HEK293 (cell line): ENCODE data around the gene VCX3B.
"Not testable (repeated sequence)": the region's sequence is repeated elsewhere in the genome, so short reads cannot be mapped to it uniquely, and the experiment has no call there.

ENCODE experiments used
- CTCF ChIA-PET: fragments of 350-600 bp; formaldehyde crosslinking; extraction: SDS; loops from one replicate; lab custom pipeline; 2021; ENCODE audit warnings: antibody characterized with exemption; lab: Yijun Ruan, JAX
- POLR2A ChIA-PET: fragments of 300-600 bp; formaldehyde crosslinking; extraction: SDS; loops from one replicate; lab custom pipeline; 2020; ENCODE audit warnings: antibody characterized with exemption, inconsistent platforms; lab: Yijun Ruan, JAX
- H3K27ac ChIP-seq: fragments of 200-500 bp; sonication (Bioruptor generic); 2 replicates; pipeline ENCODE4 v1.5.1; 2014; ENCODE audit warnings: low read depth, low read length, control low read depth, inconsistent platforms; ENCODE audit errors: extremely low read depth
- H3K36me3 ChIP-seq, 2 experiments: fragments of 200-500 bp in 1 of 2; sonication (Bioruptor generic) in 1 of 2; 1 replicate in 1 of 2; 2 replicates in 1 of 2; pipeline ENCODE4 v1.5.1; 2014 to 2017; ENCODE audit warnings: inconsistent platforms in 2 of 2, low read length in 2 of 2; ENCODE audit not compliant: control insufficient read depth in 2 of 2, insufficient read depth in 1 of 2
- H3K4me1 ChIP-seq: fragments of 200-500 bp; sonication (Bioruptor generic); 2 replicates; pipeline ENCODE4 v1.5.1; 2014; ENCODE audit warnings: mild to moderate bottlenecking, low read length, inconsistent platforms; ENCODE audit not compliant: control insufficient read depth, insufficient read depth
- H3K4me3 ChIP-seq: 2 replicates; pipeline ENCODE4 v1.5.1; 2011; ENCODE audit warnings: low read depth, mild to moderate bottlenecking, control low read depth, low read length, moderate library complexity
- H3K9me3 ChIP-seq: fragments of 200-500 bp; sonication (Bioruptor generic); 2 replicates; pipeline ENCODE4 v1.5.1; 2014; ENCODE audit warnings: low read depth, low read length, inconsistent platforms; ENCODE audit not compliant: control insufficient read depth, insufficient read depth
- BCL11B ChIP-seq: fragments of 450-650 bp; formaldehyde crosslinking; IDR thresholded peaks from 2 replicates; pipeline ENCODE4 v1.5.1; 2016; ENCODE audit warnings: low read depth, missing biosample characterization, missing genetic modification characterization
- GLIS2 ChIP-seq: fragments of 450-650 bp; formaldehyde crosslinking; IDR thresholded peaks from 2 replicates; pipeline ENCODE4 v1.5.1; 2016; ENCODE audit warnings: missing biosample characterization, missing genetic modification characterization
- YY2 ChIP-seq: fragments of 450-650 bp; formaldehyde crosslinking; IDR thresholded peaks from 2 replicates; pipeline ENCODE4 v1.5.1; 2016; ENCODE audit warnings: missing biosample characterization, missing genetic modification characterization
- ZFP41 ChIP-seq: fragments of 450-650 bp; formaldehyde crosslinking; IDR thresholded peaks from 2 replicates; pipeline ENCODE4 v1.5.1; 2016; ENCODE audit warnings: missing biosample characterization, missing genetic modification characterization, borderline replicate concordance
- ZNF175 ChIP-seq: fragments of 450-650 bp; formaldehyde crosslinking; IDR thresholded peaks from 2 replicates; pipeline ENCODE4 v1.5.1; 2016; ENCODE audit warnings: missing biosample characterization, missing genetic modification characterization
- ZNF335 ChIP-seq: fragments of 450-650 bp; formaldehyde crosslinking; conservative IDR thresholded peaks from 2 replicates; pipeline ENCODE4 v1.5.1; 2016; ENCODE audit warnings: missing biosample characterization, missing genetic modification characterization
- ZNF366 ChIP-seq: fragments of 450-650 bp; formaldehyde crosslinking; conservative IDR thresholded peaks from 2 replicates; pipeline ENCODE4 v1.5.1; 2016; ENCODE audit warnings: missing biosample characterization, missing genetic modification characterization
- ZNF416 ChIP-seq: fragments of 450-650 bp; formaldehyde crosslinking; IDR thresholded peaks from 2 replicates; pipeline ENCODE4 v1.5.1; 2016; ENCODE audit warnings: missing biosample characterization, missing genetic modification characterization
- TF ChIP-seq, protein P1 (sequence below): fragments of 450-650 bp; formaldehyde crosslinking; IDR thresholded peaks from 2 replicates; pipeline ENCODE4 v1.5.1; 2016; ENCODE audit warnings: missing biosample characterization, missing genetic modification characterization

VCX3B gene

DNA sequence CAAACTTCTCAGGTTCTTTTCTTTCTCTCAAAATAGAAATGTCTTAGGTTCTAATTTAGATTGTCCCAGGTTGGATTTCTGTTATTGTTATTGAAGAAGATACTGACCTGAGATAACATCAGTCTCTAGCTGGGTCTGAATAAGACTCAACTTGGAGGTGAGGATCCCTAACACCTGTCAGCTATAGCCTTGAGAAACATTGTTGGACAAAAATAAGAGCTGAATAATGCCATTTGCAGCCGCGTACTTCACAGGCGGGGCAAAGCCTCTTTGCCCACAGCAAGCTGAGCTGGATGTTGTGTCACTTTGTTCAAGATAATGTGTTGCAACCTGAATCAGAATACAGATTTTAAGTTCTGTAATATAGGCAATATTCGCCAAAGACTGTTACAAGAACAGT lies 35.6 kb downstream of the VCX3B start (continued):
- no peak for TF ChIP-seq BCL11B
- TF ChIP-seq, protein P1, sequence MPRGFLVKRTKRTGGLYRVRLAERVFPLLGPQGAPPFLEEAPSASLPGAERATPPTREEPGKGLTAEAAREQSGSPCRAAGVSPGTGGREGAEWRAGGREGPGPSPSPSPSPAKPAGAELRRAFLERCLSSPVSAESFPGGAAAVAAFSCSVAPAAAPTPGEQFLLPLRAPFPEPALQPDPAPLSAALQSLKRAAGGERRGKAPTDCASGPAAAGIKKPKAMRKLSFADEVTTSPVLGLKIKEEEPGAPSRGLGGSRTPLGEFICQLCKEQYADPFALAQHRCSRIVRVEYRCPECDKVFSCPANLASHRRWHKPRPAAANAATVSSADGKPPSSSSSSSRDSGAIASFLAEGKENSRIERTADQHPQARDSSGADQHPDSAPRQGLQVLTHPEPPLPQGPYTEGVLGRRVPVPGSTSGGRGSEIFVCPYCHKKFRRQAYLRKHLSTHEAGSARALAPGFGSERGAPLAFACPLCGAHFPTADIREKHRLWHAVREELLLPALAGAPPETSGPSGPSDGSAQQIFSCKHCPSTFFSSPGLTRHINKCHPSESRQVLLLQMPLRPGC (tag by site-specific recombination): no peak

DNA sequence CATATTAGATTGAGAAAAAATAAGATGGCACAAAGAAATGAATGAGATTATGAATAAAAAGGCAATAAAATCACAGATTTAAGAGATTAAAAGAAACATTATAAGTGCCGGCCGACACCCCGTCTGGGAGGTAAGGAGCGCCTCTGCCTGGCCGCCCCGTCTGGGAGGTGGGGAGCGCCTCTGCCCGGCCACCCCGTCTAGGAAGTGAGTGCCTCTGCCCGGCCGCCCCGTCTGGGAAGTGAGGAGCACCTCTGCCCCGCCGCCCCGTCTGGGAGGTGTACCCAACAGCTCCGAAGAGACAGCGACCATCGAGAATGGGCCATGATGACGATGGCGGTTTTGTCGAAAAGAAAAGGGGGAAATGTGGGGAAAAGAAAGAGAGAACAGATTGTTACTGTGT lies 37.5 kb downstream of the VCX3B start:
- H3K36me3 ChIP-seq, POLR2A ChIA-PET, H3K27ac ChIP-seq, H3K4me3 ChIP-seq, H3K9me3 ChIP-seq, CTCF ChIA-PET, H3K4me1 ChIP-seq: not testable (repeated sequence)

DNA sequence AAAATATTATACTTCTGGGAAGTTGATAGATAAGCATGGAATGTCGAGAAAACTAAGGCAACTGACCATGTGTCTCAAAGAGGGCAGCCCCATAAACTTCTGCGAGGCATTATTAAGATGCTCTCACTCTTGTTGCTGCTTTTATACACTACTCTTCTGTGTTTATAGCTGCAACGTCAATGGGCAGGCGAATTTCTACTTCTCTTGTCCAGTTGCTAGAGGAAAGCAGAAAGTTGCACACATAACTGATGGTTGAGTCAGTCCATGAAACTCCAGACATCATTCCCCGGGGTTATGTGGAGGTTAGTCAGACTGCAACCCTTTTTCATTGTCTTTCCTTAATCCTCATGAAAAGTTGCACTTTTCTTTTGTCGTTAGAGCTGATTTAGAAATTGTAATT lies 39.8 kb downstream of the VCX3B start:
- ChIA-PET POLR2A (no interaction called here), CTCF (interaction anchor here (0.6 kb wide), 1 partner anchor 762 kb away, joined by 4 read pairs; no protein-coding TSS in a partner anchor)
- Histone ChIP-seq H3K27ac (no peak overlapping the region), H3K4me1 (no peaks in the 10 kb centered on the region), H3K9me3 (no peaks in the 10 kb centered on the region)
- TF ChIP-seq ZFP41 (tag by site-specific recombination): no peak
- no peak for TF ChIP-seq ZNF335 (tag by site-specific recombination)
- TF ChIP-seq ZNF416 (tag by site-specific recombination): no peak
- TF ChIP-seq ZNF175 (tag by site-specific recombination): no peak
- TF ChIP-seq GLIS2 (tag by site-specific recombination): no peak
- TF ChIP-seq YY2 (tag by site-specific recombination): no peak
- TF ChIP-seq ZNF366 (tag by site-specific recombination): no peak
- TF ChIP-seq, all 188 proteins: peak for 0
- H3K4me3 ChIP-seq: no peak overlapping the region
- no peaks in the 10 kb centered on the region for H3K36me3 ChIP-seq
